GM12878 (cell line): ENCODE measurements around the gene RELL2. TPM values are rescaled to one million over a fixed set of nuclear protein-coding genes. Genes with fewer than 3 reads are reported as not detected.

Source experiments
- ASH2L ChIP-seq: fragments of 300-600, 200-600 bp; sonication (generic); IDR thresholded peaks from 2 replicates; pipeline ENCODE4 v1.6.1; 2017; ENCODE audit warnings: low read depth, mild to moderate bottlenecking, borderline replicate concordance
- CBX3 ChIP-seq: fragments of 200-600 bp; sonication (generic); IDR thresholded peaks from 2 replicates; pipeline ENCODE4 v1.6.1; 2016; ENCODE audit warnings: low read depth, borderline replicate concordance
- CHD2 ChIP-seq: IDR thresholded peaks from 2 replicates; pipeline ENCODE4 v1.6.1; 2011; ENCODE audit warnings: low read depth, low read length, improper control_type of control experiment, borderline replicate concordance
- CREB1 ChIP-seq: IDR thresholded peaks from 2 replicates; pipeline ENCODE4 v1.6.1; 2012; ENCODE audit warnings: low read depth, mild to moderate bottlenecking, inconsistent platforms
- E4F1 ChIP-seq: fragments of 450-650 bp; IDR thresholded peaks from 2 replicates; pipeline ENCODE4 v1.6.1; 2018; ENCODE audit warnings: borderline replicate concordance, mild to moderate bottlenecking; ENCODE audit not compliant: partially characterized antibody
- ELK1 ChIP-seq: IDR thresholded peaks from 2 replicates; pipeline ENCODE4 v1.6.1; 2012; ENCODE audit warnings: low read depth, low read length, improper control_type of control experiment
- ETV6 ChIP-seq, 2 experiments: fragments of 450-650 bp in 1 of 2; IDR thresholded peaks in 1 of 2; conservative IDR thresholded peaks in 1 of 2; 2 replicates each; pipeline ENCODE4 v1.6.1; 2014; ENCODE audit warnings: antibody characterized with exemption in 1 of 2, borderline replicate concordance in 1 of 2, low read depth in 1 of 2, mild to moderate bottlenecking in 1 of 2, moderate library complexity in 1 of 2
- EZH2 ChIP-seq: IDR thresholded peaks from 2 replicates; pipeline ENCODE4 v1.6.1; 2012; ENCODE audit warnings: low read depth, mild to moderate bottlenecking, control low read depth, inconsistent platforms, low read length, borderline replicate concordance; ENCODE audit not compliant: control insufficient read depth
- HDAC2 ChIP-seq: fragments of 200-600 bp; sonication (generic); IDR thresholded peaks from 2 replicates; pipeline ENCODE4 v1.6.1; 2017
- JUNB ChIP-seq: IDR thresholded peaks from 2 replicates; pipeline ENCODE4 v1.6.1; 2016; ENCODE audit warnings: antibody characterized with exemption, mild to moderate bottlenecking
- MXI1 ChIP-seq: fragments of 150-350 bp; IDR thresholded peaks from 2 replicates; pipeline ENCODE4 v1.6.1; 2011; ENCODE audit warnings: low read depth, mild to moderate bottlenecking, inconsistent platforms, low read length, improper control_type of control experiment
- NFXL1 ChIP-seq: fragments of 450-650 bp; IDR thresholded peaks from 2 replicates; pipeline ENCODE4 v1.6.1; 2017; ENCODE audit warnings: antibody characterized with exemption, mild to moderate bottlenecking, borderline replicate concordance
- NR2C1 ChIP-seq: fragments of 450-650 bp; IDR thresholded peaks from 2 replicates; pipeline ENCODE4 v1.6.1; 2017; ENCODE audit warnings: antibody characterized with exemption, mild to moderate bottlenecking, moderate library complexity
- NR2F1 ChIP-seq: fragments of 450-650 bp; conservative IDR thresholded peaks from 2 replicates; pipeline ENCODE4 v1.6.1; 2017; ENCODE audit warnings: mild to moderate bottlenecking
- PAX5 ChIP-seq: IDR thresholded peaks from 2 replicates; pipeline ENCODE4 v1.6.1; 2011; ENCODE audit warnings: low read depth, low read length, borderline replicate concordance
- PAX8 ChIP-seq: fragments of 450-650 bp; IDR thresholded peaks from 2 replicates; pipeline ENCODE4 v1.6.1; 2017; ENCODE audit warnings: mild to moderate bottlenecking, moderate library complexity
- RELA ChIP-seq: fragments of 450-650 bp; IDR thresholded peaks from 2 replicates; pipeline ENCODE4 v1.8.0; 2014; ENCODE audit warnings: borderline replicate concordance; ENCODE audit not compliant: partially characterized antibody
- RUNX3 ChIP-seq: IDR thresholded peaks from 2 replicates; pipeline ENCODE4 v1.6.1; 2012; ENCODE audit warnings: low read length, inconsistent platforms
- SIX5 ChIP-seq: IDR thresholded peaks from 2 replicates; pipeline ENCODE4 v1.6.1; 2011; ENCODE audit warnings: mild to moderate bottlenecking, low read depth, low read length, moderate library complexity; ENCODE audit not compliant: severe bottlenecking
- SMAD5 ChIP-seq: IDR thresholded peaks from 2 replicates; pipeline ENCODE4 v1.6.1; 2016; ENCODE audit warnings: antibody characterized with exemption, low read depth
- SUZ12 ChIP-seq: fragments of 200-600 bp; sonication (generic); IDR thresholded peaks from one replicate; pipeline ENCODE4 v1.6.1; 2018; ENCODE audit warnings: antibody characterized with exemption, mild to moderate bottlenecking; ENCODE audit not compliant: unreplicated experiment
- YY1 ChIP-seq: IDR thresholded peaks from 2 replicates; pipeline ENCODE4 v1.6.1; 2011; ENCODE audit warnings: low read depth, mild to moderate bottlenecking, low read length
- ZSCAN29 ChIP-seq: fragments of 450-650 bp; IDR thresholded peaks from 2 replicates; pipeline ENCODE4 v1.6.1; 2017; ENCODE audit warnings: mild to moderate bottlenecking, moderate library complexity
- polyA plus RNA-seq, 11 experiments: library from polyadenylated mRNA; depleted of rRNA in 4 of 11; unstranded in 6 of 11; stranded (reverse) in 5 of 11; fragments of >200 nt; fragmentation: Nextera tagmentation in 4 of 11; fragmentation: Illumina TruSeq in 1 of 11; extraction: Ambion mirVana in 4 of 11; extraction: Trizol in 1 of 11; gene quantifications; 1 replicate in 1 of 11; 2 replicates in 10 of 11; pipeline versions ENCODE4 v1.2.1 to v1.2.3, GENCODE V29; 2011 to 2016; ENCODE audit warnings: inconsistent platforms in 2 of 11, missing spikeins in 2 of 11, low read depth in 1 of 11
- total RNA-seq, 4 experiments: library from RNA; depleted of rRNA in 3 of 4; stranded (reverse); fragments of >200 nt in 3 of 4; fragmentation: Illumina TruSeq in 1 of 4; extraction: Trizol in 1 of 4; gene quantifications; 2 replicates each; pipeline versions ENCODE4 v1.2.1 to v1.2.3, GENCODE V29; 2013 to 2021
- TF ChIP-seq, protein P1 (sequence below): fragments of 450-650 bp; IDR thresholded peaks from 2 replicates; pipeline ENCODE4 v1.6.1; 2016; ENCODE audit warnings: mild to moderate bottlenecking, moderate library complexity, borderline replicate concordance

Gene RELL2
- total and polyA plus RNA-seq, 10 of the 15 experiments (the other 5 are each of a cell fraction or from before 2014, with no cell fraction given): 0.23 to 21.4 (median 7.1) TPM

DNA sequence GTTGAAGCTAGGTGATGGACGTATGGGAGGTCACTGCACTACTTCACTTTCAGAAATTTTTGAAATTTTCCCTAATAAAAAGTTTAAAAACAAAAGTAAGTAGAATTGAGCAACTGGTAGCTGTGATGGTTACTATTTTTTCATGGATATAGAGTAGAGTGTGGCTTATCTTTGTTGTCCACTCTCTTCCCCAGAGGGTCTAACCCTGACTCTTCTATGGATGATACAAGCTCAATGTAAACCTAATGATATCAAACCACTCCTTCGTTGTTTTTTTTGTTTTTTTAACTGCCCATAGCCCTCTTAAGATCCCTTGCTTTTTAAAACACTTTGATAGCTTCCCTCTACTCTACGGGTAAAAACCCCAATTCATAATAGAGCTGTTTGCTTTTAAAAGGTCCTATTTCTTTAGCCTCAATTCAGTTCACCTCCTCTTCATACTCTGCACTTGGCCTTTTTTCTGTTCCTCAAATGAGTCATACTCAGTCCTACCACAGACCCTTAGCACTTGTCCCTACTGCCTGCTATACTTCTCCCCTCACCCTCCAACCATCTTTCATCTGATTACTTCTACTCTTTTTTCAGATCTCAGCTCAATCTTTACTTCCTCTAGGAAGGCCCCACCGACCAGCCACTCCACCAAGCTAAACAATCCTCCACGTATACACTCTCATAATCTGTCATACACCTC lies 2.8 kb upstream of the RELL2 start (continued):
- TF ChIP-seq, protein P1, sequence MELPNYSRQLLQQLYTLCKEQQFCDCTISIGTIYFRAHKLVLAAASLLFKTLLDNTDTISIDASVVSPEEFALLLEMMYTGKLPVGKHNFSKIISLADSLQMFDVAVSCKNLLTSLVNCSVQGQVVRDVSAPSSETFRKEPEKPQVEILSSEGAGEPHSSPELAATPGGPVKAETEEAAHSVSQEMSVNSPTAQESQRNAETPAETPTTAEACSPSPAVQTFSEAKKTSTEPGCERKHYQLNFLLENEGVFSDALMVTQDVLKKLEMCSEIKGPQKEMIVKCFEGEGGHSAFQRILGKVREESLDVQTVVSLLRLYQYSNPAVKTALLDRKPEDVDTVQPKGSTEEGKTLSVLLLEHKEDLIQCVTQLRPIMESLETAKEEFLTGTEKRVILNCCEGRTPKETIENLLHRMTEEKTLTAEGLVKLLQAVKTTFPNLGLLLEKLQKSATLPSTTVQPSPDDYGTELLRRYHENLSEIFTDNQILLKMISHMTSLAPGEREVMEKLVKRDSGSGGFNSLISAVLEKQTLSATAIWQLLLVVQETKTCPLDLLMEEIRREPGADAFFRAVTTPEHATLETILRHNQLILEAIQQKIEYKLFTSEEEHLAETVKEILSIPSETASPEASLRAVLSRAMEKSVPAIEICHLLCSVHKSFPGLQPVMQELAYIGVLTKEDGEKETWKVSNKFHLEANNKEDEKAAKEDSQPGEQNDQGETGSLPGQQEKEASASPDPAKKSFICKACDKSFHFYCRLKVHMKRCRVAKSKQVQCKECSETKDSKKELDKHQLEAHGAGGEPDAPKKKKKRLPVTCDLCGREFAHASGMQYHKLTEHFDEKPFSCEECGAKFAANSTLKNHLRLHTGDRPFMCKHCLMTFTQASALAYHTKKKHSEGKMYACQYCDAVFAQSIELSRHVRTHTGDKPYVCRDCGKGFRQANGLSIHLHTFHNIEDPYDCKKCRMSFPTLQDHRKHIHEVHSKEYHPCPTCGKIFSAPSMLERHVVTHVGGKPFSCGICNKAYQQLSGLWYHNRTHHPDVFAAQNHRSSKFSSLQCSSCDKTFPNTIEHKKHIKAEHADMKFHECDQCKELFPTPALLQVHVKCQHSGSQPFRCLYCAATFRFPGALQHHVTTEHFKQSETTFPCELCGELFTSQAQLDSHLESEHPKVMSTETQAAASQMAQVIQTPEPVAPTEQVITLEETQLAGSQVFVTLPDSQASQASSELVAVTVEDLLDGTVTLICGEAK: no peak
- TF ChIP-seq NFXL1: no peak
- TF ChIP-seq RUNX3: peak; percentile 82
- TF ChIP-seq CHD2: peak; percentile 46; the same call in 1 of the 2 replicates
- TF ChIP-seq JUNB: peak; percentile 92
- TF ChIP-seq YY1: peak; percentile 35; the same call in 1 of the 2 replicates
- 0 out of 2 replicates have a peak, but pooled peaks have one; percentile 15 for TF ChIP-seq NR2F1
- peak; percentile 27; the same call in 1 of the 2 replicates for TF ChIP-seq CREB1
- no peak for TF ChIP-seq ELK1
- no peak for TF ChIP-seq E4F1
- TF ChIP-seq PAX5: no peak
- TF ChIP-seq HDAC2: no peak
- no peak for TF ChIP-seq MXI1
- TF ChIP-seq ETV6 (conservative IDR thresholded peaks at IDR 0.05 in 1 of 2, IDR thresholded peaks at IDR 0.05 in 1 of 2; ENCODE audit: borderline replicate concordance in 1 of 2, low read depth in 1 of 2): peak in 1 of 2 experiments; percentile 48; a peak in 1 of 4 replicates
- TF ChIP-seq SIX5: no peak
- no peak for TF ChIP-seq PAX8
- no peak for TF ChIP-seq EZH2
- TF ChIP-seq RELA: no peak
- TF ChIP-seq CBX3: no peak
- TF ChIP-seq SMAD5: no peak
- no peak for TF ChIP-seq ZSCAN29
- no peak for TF ChIP-seq SUZ12
- no peak for TF ChIP-seq NR2C1
- no peak for TF ChIP-seq ASH2L
